Activated T-helper 1 cell treated with Interleukin-2 at 50 U/mL for 16 hours (primary cell): ENCODE data around the gene RPL6.

ENCODE experiments used
- DNase-seq: peaks from one replicate; pipeline ENCODE4 v3.0.0-alpha.2; 2020; ENCODE audit warnings: low read depth

Gene RPL6

GRCh38 chr12:112380663-112381405, 28.6 kb downstream of the RPL6 start:
- no peak for DNase-seq

- DNase-seq = no peak
Measured at GRCh38 chr12:112375105-112375504, 34.3 kb downstream of the RPL6 start.

- no peak for DNase-seq
Measured at GRCh38 chr12:112374166-112374740, 35.2 kb downstream of the RPL6 start.

- DNase-seq = no peak
Measured at GRCh38 chr12:112370868-112371510, 38.4 kb downstream of the RPL6 start.

- no peak for DNase-seq
Measured at GRCh38 chr12:112370199-112370598, 39.2 kb downstream of the RPL6 start.

GRCh38 chr12:112368856-112369255, 40.5 kb downstream of the RPL6 start:
- no peak for DNase-seq

GRCh38 chr12:112367965-112368364, 41.4 kb downstream of the RPL6 start:
- DNase-seq = no peak

GRCh38 chr12:112362310-112362709, 47.1 kb downstream of the RPL6 start:
- no peak for DNase-seq

GRCh38 chr12:112361271-112361670, 48.1 kb downstream of the RPL6 start:
- no peak for DNase-seq

- DNase-seq = no peak
Measured at GRCh38 chr12:112359290-112359689, 50.1 kb downstream of the RPL6 start.

- no peak for DNase-seq
Measured at GRCh38 chr12:112357214-112357613, 52.2 kb downstream of the RPL6 start.
